Cerebellar cortex (tissue), 1 donor: ENCODE measurements around the gene SEPTIN10.

Experiments used
- DNase-seq: peaks from one replicate; pipeline ENCODE4 v3.0.0-alpha.2; 2015; ENCODE audit warnings: low spot score

The SEPTIN10 gene

DNA sequence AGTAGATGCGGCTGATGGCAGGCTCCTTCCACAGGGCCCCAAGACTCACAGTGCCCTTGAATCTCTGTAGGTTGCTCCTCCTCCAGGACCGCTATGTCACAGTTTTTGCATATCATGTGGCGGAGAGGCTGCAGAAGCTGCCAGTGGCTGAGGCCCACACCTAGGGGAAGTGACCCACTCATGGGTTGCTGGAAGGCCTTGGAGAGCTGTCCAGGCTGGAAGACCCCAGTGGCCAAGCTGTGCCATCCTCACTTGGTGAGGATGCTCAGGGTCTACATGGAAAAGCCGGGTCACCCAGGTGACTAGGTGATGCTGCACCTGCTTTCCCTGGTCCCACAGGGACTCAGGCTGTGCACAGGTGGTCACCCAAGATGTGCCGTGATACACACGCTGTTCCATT, 90.6 kb downstream of the SEPTIN10 start:
- no peak for DNase-seq

DNA sequence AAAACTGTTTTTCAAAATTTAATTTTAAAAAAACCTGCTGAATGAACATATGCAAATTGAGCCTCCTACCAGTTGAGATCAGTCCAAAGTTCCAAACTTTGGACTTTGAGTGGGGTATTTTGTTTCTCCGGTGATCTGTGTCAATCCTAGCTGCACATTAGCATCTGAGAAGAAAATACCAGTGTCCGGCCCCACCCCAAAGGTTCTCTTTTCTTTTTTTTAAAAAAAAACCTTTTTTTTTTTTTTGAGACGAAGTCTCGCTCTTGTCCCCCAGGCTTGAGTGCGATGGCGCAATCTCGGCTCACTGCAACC, 91.7 kb downstream of the SEPTIN10 start:
- DNase-seq, result no peak

DNA sequence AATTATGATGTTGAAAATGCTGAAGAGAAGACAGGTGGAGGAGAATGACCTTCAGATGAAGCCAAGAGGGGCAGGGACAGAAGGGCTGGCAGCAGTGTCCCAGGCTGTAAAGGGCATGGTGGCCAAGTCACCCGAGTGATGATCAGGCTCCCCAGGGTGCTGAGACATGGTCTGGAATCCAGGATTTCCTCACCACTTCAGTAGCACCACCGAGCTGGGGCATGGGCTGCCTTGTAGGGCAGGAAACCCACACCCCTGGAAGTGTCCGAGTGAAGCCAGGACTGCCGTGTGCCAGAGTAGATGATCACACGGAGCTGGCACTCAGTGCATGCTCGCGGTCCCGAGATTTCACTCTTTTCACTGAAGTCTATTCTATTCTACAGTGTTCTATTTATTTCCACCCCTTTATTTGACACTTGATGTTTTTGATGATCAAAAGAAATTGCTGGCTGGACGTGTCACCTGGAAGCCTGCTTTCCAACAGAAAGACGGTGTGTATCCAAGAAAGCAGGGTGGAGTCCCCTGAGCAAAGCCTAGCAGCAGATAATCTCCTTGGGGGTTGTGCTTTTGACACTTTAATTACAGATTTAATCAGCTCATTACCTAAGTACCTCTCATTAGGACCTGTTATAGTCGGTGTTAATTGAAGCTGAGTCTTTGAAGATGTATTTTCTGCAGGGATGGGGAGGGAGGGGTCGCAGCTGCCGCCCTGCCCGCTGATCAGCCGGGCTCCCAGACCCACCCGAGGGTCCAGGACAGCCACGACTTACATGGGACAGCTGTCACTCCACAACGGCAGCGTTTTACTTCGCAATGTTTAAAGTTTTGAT, 92.3 kb downstream of the SEPTIN10 start:
- DNase-seq, result no peak

DNA sequence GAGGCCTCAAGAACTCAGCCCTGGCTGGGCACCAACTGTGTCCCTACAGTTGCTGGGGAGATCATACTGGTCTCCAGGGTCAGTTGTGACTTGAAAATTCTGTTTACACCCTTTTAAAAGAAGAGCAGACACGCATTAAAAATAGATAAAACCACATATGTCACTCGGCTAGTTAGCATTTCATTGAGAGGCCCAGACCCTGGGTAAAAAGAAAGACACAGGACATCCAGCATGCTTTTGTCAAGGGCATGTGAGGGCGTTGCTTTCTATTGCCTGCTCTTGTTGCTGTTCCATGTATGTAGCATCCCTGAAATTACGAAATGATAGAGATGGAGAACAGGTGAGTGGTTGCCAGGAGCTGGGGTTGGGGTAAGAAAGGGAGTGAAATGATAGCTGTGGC, 94.3 kb downstream of the SEPTIN10 start:
- no peak for DNase-seq

DNA sequence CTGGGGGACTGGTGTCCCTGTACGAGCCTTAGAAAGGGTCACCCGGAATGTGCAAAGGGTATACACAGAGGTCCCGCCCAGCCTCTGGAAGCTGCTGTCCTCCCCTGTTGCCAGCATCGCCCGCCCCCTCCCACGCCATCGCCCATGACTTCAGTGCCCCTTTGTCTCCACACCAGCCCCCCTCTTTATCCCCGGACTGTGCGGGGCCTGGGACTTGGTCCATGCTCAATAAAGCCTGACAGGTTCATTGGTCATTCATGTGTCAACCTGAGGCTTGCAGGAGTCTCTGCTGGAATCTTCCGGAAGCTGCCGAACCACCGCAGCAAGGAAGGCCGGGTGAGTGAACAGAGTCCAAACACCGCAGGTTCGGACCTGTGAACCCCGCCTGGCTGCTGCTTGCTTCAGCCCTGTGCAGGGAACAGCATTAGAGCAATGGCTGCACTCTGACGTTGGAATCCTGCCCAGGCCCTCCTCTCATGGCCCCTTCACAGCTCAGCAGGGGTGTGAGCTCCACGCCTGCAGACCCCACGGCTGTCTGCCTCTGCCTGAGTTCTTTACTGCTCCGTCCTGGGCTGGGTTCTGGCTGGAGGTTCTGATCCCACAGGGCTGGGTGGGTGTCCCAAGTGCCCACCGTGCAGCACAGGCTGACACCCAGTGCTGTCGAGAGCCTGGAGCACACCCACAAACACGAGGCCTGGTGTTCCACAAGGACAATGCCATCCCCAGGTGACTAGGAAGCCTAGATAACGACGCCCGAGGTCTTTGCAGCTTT, 96.5 kb downstream of the SEPTIN10 start:
- no peak for DNase-seq

DNA sequence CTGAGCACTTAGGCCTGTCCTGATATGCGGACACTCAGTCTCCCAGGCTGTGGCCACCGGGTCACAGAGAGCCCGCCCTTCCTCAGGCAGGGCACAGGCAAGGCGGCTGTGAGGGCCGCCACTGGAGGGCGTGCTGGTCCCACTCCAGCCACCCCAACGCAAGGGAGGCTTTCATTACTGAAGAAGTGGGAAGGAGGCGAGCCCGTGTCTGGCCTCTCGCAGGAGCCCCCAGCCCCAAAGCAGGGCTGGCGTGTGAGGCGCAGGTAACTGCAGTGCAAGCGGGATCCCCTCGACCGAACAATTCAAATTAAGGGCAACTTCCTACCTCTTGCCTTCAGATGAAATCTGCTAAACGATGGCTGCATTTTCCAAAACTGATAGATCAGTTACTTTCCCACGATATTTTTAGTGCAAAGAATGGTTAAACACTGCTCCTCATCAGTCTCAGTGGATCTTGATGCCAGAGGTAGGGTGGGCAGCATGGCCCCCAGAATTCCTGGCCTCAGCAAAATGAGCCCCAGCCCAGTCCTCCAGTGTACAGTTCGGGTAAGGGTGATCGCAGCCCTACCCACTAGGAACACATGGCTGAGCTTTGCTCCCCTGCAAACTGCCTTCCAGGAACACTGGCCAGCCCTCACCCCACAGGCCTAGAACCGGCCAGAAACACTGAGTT, 97.2 kb downstream of the SEPTIN10 start:
- DNase-seq, result peak; percentile 22

DNA sequence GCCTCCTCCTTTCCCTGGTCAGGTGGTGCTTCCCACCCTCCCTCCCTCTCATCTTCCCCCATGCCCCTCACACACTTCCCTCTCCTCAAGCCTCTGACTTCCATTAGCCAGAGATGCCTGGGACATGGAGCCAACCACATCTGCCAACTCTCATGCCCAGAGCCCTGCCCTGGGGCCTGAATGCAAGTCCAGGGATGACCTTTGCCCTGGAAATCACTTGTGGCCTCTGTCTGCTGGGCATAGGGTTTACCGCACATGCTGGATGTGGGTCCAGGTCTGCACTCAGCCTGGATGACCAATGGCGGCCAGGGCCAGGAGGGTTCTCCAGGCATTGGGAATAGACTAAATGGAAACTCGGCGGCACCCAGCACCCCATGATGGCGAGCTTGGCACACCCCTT, 98.9 kb downstream of the SEPTIN10 start:
- no peak for DNase-seq

DNA sequence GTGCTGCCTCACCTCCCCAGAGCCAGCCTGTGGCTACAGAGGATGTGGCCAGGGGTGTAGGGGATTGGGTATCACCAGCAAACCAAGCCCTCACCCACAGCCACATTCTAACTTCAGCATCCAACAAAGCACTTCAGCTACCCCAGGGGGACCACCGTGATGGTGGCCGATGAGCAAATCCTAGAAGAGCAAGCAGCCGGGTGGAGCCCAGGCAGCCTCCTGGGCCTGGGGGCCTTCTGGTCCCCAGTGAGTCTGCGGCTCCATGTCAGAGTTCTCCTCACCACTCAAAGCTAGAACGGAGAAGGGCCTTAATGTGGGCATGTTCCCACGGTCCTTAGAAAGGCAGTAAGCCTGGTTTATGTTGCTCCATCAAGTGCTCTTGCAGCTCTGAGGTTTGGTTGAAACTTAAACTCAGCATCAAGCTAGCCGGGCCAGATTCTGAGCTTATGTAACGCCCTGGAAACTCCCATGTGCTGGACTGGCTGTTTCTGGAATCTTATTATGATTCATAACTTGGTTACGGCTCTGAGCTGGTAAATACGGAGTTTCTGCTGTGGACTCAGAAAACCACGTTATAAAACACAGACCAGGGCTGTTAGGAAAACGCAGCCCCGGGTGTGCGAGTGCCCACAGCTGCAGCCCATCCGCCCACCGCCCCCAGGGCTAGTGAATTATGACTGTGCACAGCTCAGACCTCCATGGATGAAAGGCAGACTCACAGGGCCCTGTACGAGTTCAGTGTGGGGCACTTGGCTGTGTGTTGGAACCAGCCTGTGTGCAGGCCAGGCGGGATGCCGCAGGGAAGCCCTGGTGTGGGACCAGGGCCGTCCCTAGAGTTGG, 99.8 kb downstream of the SEPTIN10 start:
- no peak for DNase-seq

DNA sequence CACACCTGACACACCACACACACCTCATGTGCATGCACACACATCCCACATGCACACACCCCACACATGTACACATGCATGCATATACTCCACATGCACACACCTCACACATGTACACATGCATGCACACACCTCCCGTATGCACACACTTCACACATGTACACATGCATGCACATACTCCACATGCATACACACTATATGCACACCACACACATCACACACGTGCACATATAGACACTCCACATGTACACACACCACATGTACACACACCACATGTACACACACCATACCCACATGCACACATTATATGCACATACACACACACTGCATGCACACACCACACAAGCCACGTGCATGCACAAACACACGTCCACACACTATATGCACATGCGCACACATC, 100.5 kb downstream of the SEPTIN10 start:
- no peak for DNase-seq

DNA sequence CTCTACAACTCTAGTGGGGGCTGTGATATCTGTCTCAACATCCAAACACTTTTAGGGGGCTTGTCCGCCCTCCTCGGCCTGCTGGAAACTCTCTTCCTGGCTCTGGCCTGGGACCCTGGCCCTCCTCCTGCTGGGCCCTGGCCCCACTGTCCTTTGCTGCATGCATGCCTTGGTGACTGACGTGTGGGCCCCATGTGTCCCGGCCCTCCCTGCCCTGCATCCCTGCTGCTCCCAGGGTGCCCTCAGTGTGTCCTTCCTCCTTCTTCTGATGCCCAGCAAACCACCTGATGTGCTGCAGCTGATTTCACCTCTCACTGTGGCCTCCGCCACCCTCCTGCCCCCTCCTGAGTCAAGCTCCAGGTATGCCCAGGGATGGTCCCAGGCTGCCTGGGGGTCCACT, 101.7 kb downstream of the SEPTIN10 start:
- DNase-seq, result no peak

DNA sequence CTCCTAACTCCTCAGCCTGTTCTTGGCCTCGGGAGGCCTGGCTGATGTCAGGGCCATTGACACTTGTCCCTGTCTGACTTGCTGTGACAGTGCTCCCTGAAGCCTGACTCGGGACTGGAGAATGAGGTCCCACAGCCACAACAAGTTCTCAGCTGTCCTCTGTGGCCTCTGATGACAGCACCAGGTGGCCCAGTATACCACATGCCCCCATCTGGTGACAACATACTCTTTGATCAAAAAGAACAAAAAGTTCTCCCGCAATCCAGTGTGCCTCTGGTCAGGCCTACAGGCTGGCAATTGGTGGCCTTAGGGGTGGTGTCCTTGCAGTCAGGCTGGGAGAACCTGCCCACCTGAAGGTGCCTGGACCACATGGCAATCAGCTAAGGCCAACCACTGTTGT, 102.6 kb downstream of the SEPTIN10 start:
- no peak for DNase-seq

DNA sequence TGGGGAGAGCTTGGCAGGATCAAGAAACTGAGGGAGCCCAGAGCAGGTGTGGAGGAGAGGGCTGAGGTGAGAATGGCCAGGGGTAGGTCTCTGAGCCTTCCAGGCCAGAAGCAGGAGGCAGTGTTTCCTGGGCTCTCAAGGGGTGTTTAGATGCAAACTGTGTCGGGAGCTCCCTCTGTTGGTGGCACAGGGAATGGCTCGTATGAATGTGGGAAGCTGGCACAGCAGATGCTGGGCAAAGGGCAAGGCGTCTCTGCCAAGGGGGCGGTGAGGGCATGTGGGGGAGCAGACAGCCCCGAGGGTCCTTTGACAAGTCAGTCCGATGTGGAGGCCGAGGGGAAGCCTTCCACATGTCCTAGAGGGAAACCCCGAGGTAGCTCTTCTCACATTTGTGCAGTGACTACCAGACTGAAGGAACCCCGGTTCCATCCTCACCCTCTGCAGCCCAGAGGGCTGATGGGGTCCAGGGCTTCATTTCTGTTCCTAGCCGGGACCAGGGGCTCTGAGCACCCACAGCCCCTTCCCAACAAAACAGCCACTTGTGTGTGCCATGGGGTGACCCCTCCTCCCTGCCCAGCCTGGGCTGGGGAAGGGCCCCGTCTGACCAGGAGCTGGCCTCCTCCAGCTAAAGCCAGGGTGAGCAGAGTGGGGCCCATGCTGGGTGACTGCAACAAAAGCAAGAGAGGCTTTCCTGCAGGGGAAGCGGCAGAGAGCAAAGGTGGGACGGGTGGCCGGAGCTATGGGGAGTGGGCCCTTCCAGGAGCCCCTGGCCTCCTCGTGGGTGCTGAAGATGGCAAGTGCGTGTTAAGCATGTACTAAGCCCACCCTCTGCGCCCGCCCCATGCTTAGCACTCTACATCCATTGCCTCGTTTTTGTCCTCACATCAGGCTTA, 103.4 kb downstream of the SEPTIN10 start:
- DNase-seq, result peak; percentile 71

DNA sequence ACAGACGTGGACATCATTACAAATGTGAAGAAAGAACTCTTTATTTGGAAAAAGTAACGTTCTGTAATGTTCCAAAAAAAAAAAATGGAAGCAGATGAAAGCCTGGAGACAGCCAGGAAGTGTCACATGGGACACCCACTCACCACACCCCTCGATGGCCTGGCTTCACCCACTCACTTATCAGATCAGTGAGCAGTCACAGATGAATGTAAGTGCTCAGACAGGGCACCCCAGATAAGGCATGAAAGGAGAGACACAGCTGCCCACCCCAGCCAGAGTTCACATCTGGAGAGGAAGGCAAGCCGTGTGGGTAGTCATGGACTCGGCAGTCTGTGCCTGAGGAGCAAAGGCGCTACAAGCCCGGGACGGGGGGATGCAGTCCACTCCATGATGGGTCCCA, 105.2 kb downstream of the SEPTIN10 start:
- DNase-seq, result no peak

DNA sequence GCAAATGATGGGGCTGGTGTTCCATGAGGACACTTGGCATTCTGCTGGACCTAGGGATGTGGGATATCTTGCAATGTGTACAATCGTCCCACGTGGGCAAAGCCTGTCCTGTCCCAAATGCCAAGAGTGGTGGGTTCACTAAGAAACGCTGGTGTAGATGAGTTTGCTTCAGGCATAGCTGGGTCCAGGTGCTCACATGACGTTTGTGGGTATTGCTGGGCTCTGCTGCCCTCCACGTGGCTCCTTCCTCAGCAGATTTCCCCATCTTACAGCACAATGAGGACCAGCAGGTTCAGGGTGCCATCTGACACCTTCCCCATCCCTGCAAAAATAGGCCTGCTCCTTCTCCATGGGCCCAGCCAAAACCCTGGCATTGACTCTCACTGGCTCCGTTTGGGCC, 105.9 kb downstream of the SEPTIN10 start:
- DNase-seq, result no peak

DNA sequence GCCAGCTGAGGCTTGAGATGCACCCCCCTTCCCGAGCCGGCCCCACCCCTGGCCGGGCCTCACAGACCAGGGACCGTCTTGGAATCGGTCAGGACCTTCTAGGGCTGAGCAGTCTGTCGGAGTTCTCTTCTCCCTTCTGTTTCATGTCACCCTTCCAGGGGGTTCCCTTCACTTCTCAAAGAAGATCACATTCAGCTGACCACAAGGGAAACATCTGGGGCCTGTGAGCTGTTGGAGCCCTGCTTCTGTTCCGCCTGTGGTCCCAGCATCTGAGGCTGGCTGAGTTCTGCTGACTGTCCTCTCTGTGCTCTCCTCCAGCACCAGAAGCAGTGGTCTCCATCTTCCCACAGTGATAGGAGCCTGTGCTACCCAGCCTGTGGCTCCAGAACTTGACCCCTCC, 106.5 kb downstream of the SEPTIN10 start:
- no peak for DNase-seq

DNA sequence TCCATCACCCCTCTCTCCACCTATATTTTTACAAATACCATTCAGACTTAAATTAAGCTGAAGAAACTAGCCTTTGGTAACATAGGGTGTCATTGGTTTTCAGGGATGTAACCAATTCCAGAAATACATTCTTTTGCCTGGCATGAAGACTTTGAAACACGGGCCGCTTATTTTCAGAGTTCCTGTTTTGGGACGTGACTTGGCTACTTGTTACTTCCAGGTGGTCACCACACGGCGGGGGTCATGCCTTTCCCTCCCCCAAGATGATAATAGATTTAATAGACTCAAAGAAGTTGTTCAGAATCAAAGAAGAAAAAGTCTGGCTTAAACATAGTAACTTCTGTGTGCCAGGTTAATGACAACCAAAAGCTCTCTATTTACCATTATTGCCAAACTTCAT, 110.6 kb downstream of the SEPTIN10 start:
- DNase-seq, result no peak

DNA sequence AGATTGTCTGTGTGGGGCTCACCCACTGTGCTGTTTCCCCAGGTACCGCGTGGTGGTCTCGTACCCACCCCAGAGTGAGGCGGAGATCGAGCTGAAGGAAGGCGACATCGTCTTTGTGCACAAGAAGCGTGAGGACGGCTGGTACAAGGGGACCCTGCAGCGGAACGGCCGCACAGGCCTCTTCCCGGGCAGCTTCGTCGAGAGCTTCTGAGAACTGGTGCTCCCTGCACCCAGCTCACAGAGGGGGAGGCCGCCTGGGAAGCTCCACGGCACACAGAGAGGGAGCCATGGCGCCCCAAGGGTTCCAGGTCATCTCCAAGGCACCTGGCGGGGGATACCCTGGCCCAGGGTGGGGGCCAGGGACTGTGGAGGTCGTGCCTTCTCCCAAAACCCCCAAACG, 112.3 kb downstream of the SEPTIN10 start:
- no peak for DNase-seq

DNA sequence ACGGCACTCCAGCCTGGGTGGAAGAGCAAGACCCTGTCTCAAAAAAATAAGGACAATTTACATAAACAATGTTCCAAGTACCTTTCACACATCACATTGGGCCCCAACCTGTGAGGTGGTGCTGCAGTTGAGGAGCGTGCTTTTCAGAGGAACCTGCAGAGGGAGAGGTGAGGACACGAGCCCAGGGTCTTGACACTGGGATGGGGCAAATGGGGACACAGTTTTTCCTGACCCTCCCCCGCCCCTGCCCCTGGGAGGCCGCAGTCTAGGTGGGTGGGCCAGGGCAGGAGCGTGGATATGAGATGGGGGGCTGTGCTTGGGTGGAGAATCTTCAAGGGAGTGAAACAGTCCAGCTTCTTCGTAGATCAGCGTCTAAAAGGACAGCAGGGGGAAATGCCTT, 112.9 kb downstream of the SEPTIN10 start:
- DNase-seq, result no peak

DNA sequence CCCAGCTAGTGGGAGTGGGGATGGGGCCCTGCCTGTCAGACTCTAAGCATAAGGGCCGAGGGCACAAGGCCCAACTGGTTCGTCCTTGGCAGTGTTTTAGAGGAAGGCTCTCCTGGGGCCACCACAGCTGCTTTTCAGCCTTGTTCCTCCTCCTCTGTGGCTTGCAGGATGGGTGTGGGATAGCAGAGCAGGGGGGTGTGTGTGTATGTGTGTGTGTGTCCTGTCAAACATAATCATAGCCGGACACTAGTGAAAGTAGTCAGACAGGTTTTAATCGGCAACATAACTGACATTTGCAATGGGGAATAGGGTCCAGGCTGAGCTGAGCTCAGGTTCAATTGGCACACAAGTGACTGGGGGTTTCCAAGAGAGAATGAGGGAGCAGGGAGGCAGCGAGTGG, 114.2 kb downstream of the SEPTIN10 start:
- no peak for DNase-seq

DNA sequence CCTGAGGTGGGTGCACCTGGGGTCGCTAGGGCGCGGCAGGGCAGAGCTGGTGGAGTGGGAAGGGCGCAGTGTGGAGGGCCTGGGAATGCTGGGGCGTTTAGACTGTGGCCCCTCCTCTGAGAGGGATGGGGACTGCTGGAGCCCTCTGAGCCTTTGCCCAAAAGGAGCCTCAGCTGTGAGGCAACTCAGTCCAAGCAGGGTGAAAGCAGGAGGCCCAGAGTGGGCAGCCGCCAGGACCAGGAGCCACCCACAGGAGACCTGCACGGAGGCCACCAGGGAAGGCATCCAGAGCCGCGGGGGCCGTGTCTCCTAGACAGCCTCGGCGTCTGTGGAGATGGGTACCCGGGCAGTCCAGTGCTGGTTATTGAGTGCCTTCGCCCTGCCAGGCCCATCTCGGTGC, 114.9 kb downstream of the SEPTIN10 start:
- no peak for DNase-seq
